ENCODE results near the gene KTN1.

KTN1 gene

GRCh38 chr14:55532645-55533344 lies 47.2 kb upstream of the KTN1 start:
- TF ChIP-seq EZH2phosphoT487 (conservative IDR thresholded peaks at IDR 0.05; ENCODE audit: low read length) (no peak), CTCF (IDR thresholded peaks at IDR 0.05; ENCODE audit: insufficient read depth, low read length, poor library complexity, severe bottlenecking) (no peak)
- Histone ChIP-seq H3K79me2 (ENCODE audit: insufficient read depth, low read length) (no peaks in the 10 kb centered on the region), H4K20me1 (ENCODE audit: low read depth, low read length) (no peaks in the 10 kb centered on the region), H3K4me2 (ENCODE audit: low read depth, low read length, poor library complexity, severe bottlenecking) (no peak overlapping the region), H3K27me3 (ENCODE audit: low read length) (no peaks in the 10 kb centered on the region), H3F3A (ENCODE audit: insufficient read depth) (no peaks in the 10 kb centered on the region), H3K9me2 (replicated peaks; ENCODE audit: insufficient read depth, low read length) (no peaks in the 10 kb centered on the region), H3K36me3 (ENCODE audit: low read length) (no peaks in the 10 kb centered on the region), H3K4me3 (ENCODE audit: insufficient read depth, low read length, poor library complexity, severe bottlenecking) (no peak overlapping the region), H3K27ac (ENCODE audit: low read depth, low read length) (no peak overlapping the region), H3K9me3 (ENCODE audit: insufficient read depth, low read length) (no peaks in the 10 kb centered on the region), H2AFZ (ENCODE audit: low read depth, low read length, severe bottlenecking) (no peak overlapping the region), H3K9ac (ENCODE audit: low read length) (no peak overlapping the region)

GRCh38 chr14:55533960-55534359 lies 46.0 kb upstream of the KTN1 start:
- Histone ChIP-seq H3K4me2 (ENCODE audit: low read depth, low read length, poor library complexity, severe bottlenecking) (no peak overlapping the region), H2AFZ (ENCODE audit: low read depth, low read length, severe bottlenecking) (no peak overlapping the region), H3K27ac (ENCODE audit: low read depth, low read length) (no peak overlapping the region), H3K79me2 (ENCODE audit: insufficient read depth, low read length) (no peaks in the 10 kb centered on the region), H3K9me3 (ENCODE audit: insufficient read depth, low read length) (no peaks in the 10 kb centered on the region), H3K9me2 (replicated peaks; ENCODE audit: insufficient read depth, low read length) (no peaks in the 10 kb centered on the region), H3K27me3 (ENCODE audit: low read length) (no peaks in the 10 kb centered on the region), H4K20me1 (ENCODE audit: low read depth, low read length) (no peaks in the 10 kb centered on the region), H3K9ac (ENCODE audit: low read length) (no peak overlapping the region), H3F3A (ENCODE audit: insufficient read depth) (no peaks in the 10 kb centered on the region), H3K4me3 (ENCODE audit: insufficient read depth, low read length, poor library complexity, severe bottlenecking) (no peak overlapping the region), H3K36me3 (ENCODE audit: low read length) (no peaks in the 10 kb centered on the region)
- TF ChIP-seq EZH2phosphoT487 (conservative IDR thresholded peaks at IDR 0.05; ENCODE audit: low read length) (no peak), CTCF (IDR thresholded peaks at IDR 0.05; ENCODE audit: insufficient read depth, low read length, poor library complexity, severe bottlenecking) (no peak)

GRCh38 chr14:55535516-55536203 lies 44.3 kb upstream of the KTN1 start:
- no peak overlapping the region for H3K9ac ChIP-seq (ENCODE audit: low read length)
- H3K9me3 ChIP-seq (ENCODE audit: insufficient read depth, low read length) = no peaks in the 10 kb centered on the region
- H4K20me1 ChIP-seq (ENCODE audit: low read depth, low read length) = no peaks in the 10 kb centered on the region
- no peaks in the 10 kb centered on the region for H3K79me2 ChIP-seq (ENCODE audit: insufficient read depth, low read length)
- H3F3A ChIP-seq (ENCODE audit: insufficient read depth) = no peaks in the 10 kb centered on the region
- H2AFZ ChIP-seq (ENCODE audit: low read depth, low read length, severe bottlenecking) = no peak overlapping the region
- H3K27me3 ChIP-seq (ENCODE audit: low read length) = no peaks in the 10 kb centered on the region
- H3K4me3 ChIP-seq (ENCODE audit: insufficient read depth, low read length, poor library complexity, severe bottlenecking) = no peak overlapping the region
- H3K27ac ChIP-seq (ENCODE audit: low read depth, low read length) = no peak overlapping the region
- TF ChIP-seq CTCF (IDR thresholded peaks at IDR 0.05; ENCODE audit: insufficient read depth, low read length, poor library complexity, severe bottlenecking) (no peak), EZH2phosphoT487 (conservative IDR thresholded peaks at IDR 0.05; ENCODE audit: low read length) (no peak)
- no peaks in the 10 kb centered on the region for H3K9me2 ChIP-seq (replicated peaks; ENCODE audit: insufficient read depth, low read length)
- H3K36me3 ChIP-seq (ENCODE audit: low read length) = no peaks in the 10 kb centered on the region
- no peak overlapping the region for H3K4me2 ChIP-seq (ENCODE audit: low read depth, low read length, poor library complexity, severe bottlenecking)
